Stimulated activated CD8-positive, alpha-beta memory T cell treated with anti-CD3 and anti-CD28 coated beads, Interleukin-2, amount 100 ng/mL, for 48 hours (primary cell): ENCODE results near the gene VPS39.

ENCODE experiments used
- DNase-seq, 2 donors: peaks; one replicate each; pipeline ENCODE4 v3.0.0-alpha.2; 2020; ENCODE audit warnings: low read depth in 2 of 2

The VPS39 gene

GRCh38 chr15:42128476-42128875, 79.6 kb downstream of the VPS39 start:
- DNase-seq = no peak

GRCh38 chr15:42123546-42123945, 84.6 kb downstream of the VPS39 start:
- DNase-seq = no peak

GRCh38 chr15:42121682-42122081, 86.4 kb downstream of the VPS39 start:
- no peak for DNase-seq

- DNase-seq = no peak
Measured at GRCh38 chr15:42121021-42121420, 87.1 kb downstream of the VPS39 start.

GRCh38 chr15:42120285-42120684, 87.8 kb downstream of the VPS39 start:
- no peak for DNase-seq

GRCh38 chr15:42119446-42119760, 88.7 kb downstream of the VPS39 start:
- DNase-seq = no peak

- DNase-seq = no peak
Measured at GRCh38 chr15:42118650-42119445, 89.3 kb downstream of the VPS39 start.

GRCh38 chr15:42111924-42112323, 96.2 kb downstream of the VPS39 start:
- DNase-seq = no peak

GRCh38 chr15:42110367-42110766, 97.7 kb downstream of the VPS39 start:
- DNase-seq = no peak

GRCh38 chr15:42108806-42109205, 99.3 kb downstream of the VPS39 start:
- no peak for DNase-seq
